GM12878 (cell line): ENCODE measurements around the gene CNTNAP2. TPM values are rescaled to one million over a fixed set of nuclear protein-coding genes. Genes with fewer than 3 reads are reported as not detected.

Experiments
- ATAC-seq: fragments of 200-7000 bp; cut with Tn5 transposase; 3 replicates; pipeline ENCODE4 v1.9.1; 2020; ENCODE audit warnings: mild to moderate bottlenecking, moderate library complexity
- BruUV-seq: library from RNA; stranded (reverse); fragments of 400-500 nt; replicated peaks from 2 replicates; lab custom pipeline; 2021; lab: Mats Ljungman, UMichigan
- CTCF ChIA-PET: fragments of 300-600 bp; sonication (Branson Sonifier 250); formaldehyde crosslinking; extraction: SDS; loops from one replicate; lab custom pipeline; 2021; ENCODE audit warnings: inconsistent platforms; lab: Yijun Ruan, JAX
- POLR2A ChIA-PET: fragments of 350-600 bp; formaldehyde crosslinking; extraction: SDS; loops from one replicate; lab custom pipeline; 2021; ENCODE audit warnings: inconsistent platforms; lab: Charles Lee
- RAD21 ChIA-PET: fragments of 300-600 bp; sonication (Branson Sonifier 250); formaldehyde crosslinking; loops from one replicate; lab custom pipeline; 2023; ENCODE audit warnings: antibody characterized with exemption; ENCODE audit not compliant: unreplicated experiment; lab: Charles Lee
- SMC1A ChIA-PET: fragments of 300-600 bp; sonication (Branson Sonifier 250); formaldehyde crosslinking; loops from one replicate; lab custom pipeline; 2023; ENCODE audit not compliant: unreplicated experiment, uncharacterized antibody; lab: Charles Lee
- DNase-seq: peaks from one replicate; pipeline ENCODE4 v3.0.0-alpha.2; 2011; ENCODE audit warnings: low read depth, low spot score
- FAIRE-seq: peaks from 3 replicates; lab custom pipeline; 2011; peaks lifted over from hg19 to GRCh38; lab: Jason Lieb, UNC
- H2AFZ ChIP-seq: 2 replicates; pipeline ENCODE4 v1.6.0; 2011; ENCODE audit warnings: low read depth, low read length, control low read depth; ENCODE audit not compliant: control insufficient read depth
- H3K27ac ChIP-seq: 2 replicates; pipeline ENCODE4 v1.5.1; 2011; ENCODE audit warnings: control low read depth; ENCODE audit not compliant: control insufficient read depth, insufficient read depth
- H3K27me3 ChIP-seq, 2 experiments: replicated peaks in 1 of 2; 2 replicates each; pipeline versions ENCODE4 v1.6.0 to v1.6.1; 2011; ENCODE audit warnings: low read length in 1 of 2; ENCODE audit not compliant: control insufficient read depth in 2 of 2, insufficient read depth in 2 of 2
- H3K36me3 ChIP-seq, 2 experiments: 2 replicates each; pipeline ENCODE4 v1.5.1; 2011; ENCODE audit warnings: low read length in 1 of 2; ENCODE audit not compliant: control insufficient read depth in 2 of 2, insufficient read depth in 2 of 2
- H3K4me1 ChIP-seq: 2 replicates; pipeline ENCODE4 v1.6.1; 2011; ENCODE audit warnings: mild to moderate bottlenecking, low read length, moderate library complexity, mixed read lengths; ENCODE audit not compliant: control insufficient read depth, insufficient read depth
- H3K4me2 ChIP-seq: 2 replicates; pipeline ENCODE4 v1.6.0; 2011; ENCODE audit warnings: control low read depth; ENCODE audit not compliant: control insufficient read depth, insufficient read depth
- H3K4me3 ChIP-seq: fragments of 200-600 bp; sonication (generic); 2 replicates; pipeline ENCODE4 v1.5.1; 2016
- H3K79me2 ChIP-seq: 2 replicates; pipeline ENCODE4 v1.6.0; 2011; ENCODE audit warnings: low read length; ENCODE audit not compliant: control insufficient read depth, insufficient read depth
- H3K9ac ChIP-seq: 2 replicates; pipeline ENCODE4 v1.8.0; 2011; ENCODE audit warnings: low read length, control low read depth, mixed read lengths; ENCODE audit not compliant: control insufficient read depth, insufficient read depth
- H3K9me3 ChIP-seq: replicated peaks from 3 replicates; pipeline ENCODE4 v1.5.1; 2011; ENCODE audit warnings: mild to moderate bottlenecking, low read length; ENCODE audit not compliant: control insufficient read depth, insufficient read depth
- H4K20me1 ChIP-seq: 2 replicates; pipeline ENCODE4 v1.6.0; 2011; ENCODE audit not compliant: control insufficient read depth, insufficient read depth
- ASH2L ChIP-seq: fragments of 300-600, 200-600 bp; sonication (generic); IDR thresholded peaks from 2 replicates; pipeline ENCODE4 v1.6.1; 2017; ENCODE audit warnings: low read depth, mild to moderate bottlenecking, borderline replicate concordance
- BACH1 ChIP-seq: fragments of 450-650 bp; IDR thresholded peaks from 2 replicates; pipeline ENCODE4 v1.6.1; 2017; ENCODE audit warnings: mild to moderate bottlenecking, borderline replicate concordance
- BCL3 ChIP-seq: IDR thresholded peaks from 2 replicates; pipeline ENCODE4 v1.6.1; 2011; ENCODE audit warnings: borderline replicate concordance, low read depth, mild to moderate bottlenecking, moderate library complexity, low read length; ENCODE audit not compliant: insufficient read depth, poor library complexity, severe bottlenecking
- BCLAF1 ChIP-seq: fragments of 450-650 bp; IDR thresholded peaks from 2 replicates; pipeline ENCODE4 v1.6.1; 2017; ENCODE audit warnings: antibody characterized with exemption, mild to moderate bottlenecking, moderate library complexity
- CBX5 ChIP-seq: sonication (generic); IDR thresholded peaks from 2 replicates; pipeline ENCODE4 v1.6.1; 2016; ENCODE audit warnings: low read depth, moderate library complexity, mild to moderate bottlenecking, inconsistent platforms
- CREB1 ChIP-seq: IDR thresholded peaks from 2 replicates; pipeline ENCODE4 v1.6.1; 2012; ENCODE audit warnings: low read depth, mild to moderate bottlenecking, inconsistent platforms
- IKZF1 ChIP-seq: fragments of 450-650 bp; conservative IDR thresholded peaks from 2 replicates; pipeline ENCODE4 v1.6.1; 2017; ENCODE audit warnings: antibody characterized with exemption, mild to moderate bottlenecking
- IRF4 ChIP-seq: IDR thresholded peaks from 2 replicates; pipeline ENCODE4 v1.6.1; 2011; ENCODE audit warnings: low read depth, low read length
- MXI1 ChIP-seq: fragments of 150-350 bp; IDR thresholded peaks from 2 replicates; pipeline ENCODE4 v1.6.1; 2011; ENCODE audit warnings: low read depth, mild to moderate bottlenecking, inconsistent platforms, low read length, improper control_type of control experiment
- MYC ChIP-seq: IDR thresholded peaks from 2 replicates; pipeline ENCODE4 v1.6.1; 2011; ENCODE audit warnings: mild to moderate bottlenecking, low read length, moderate library complexity, inconsistent platforms; ENCODE audit not compliant: insufficient read depth, insufficient replicate concordance, insufficient read length, severe bottlenecking
- PAX8 ChIP-seq: fragments of 450-650 bp; IDR thresholded peaks from 2 replicates; pipeline ENCODE4 v1.6.1; 2017; ENCODE audit warnings: mild to moderate bottlenecking, moderate library complexity
- RAD21 ChIP-seq: IDR thresholded peaks from 2 replicates; pipeline ENCODE4 v1.6.1; 2011; ENCODE audit warnings: mild to moderate bottlenecking, low read depth, low read length, moderate library complexity; ENCODE audit not compliant: insufficient read depth
- RELB ChIP-seq: fragments of 450-650 bp; IDR thresholded peaks from 2 replicates; pipeline ENCODE4 v1.6.1; 2017; ENCODE audit warnings: low read depth, mild to moderate bottlenecking, moderate library complexity
- SPI1 ChIP-seq: IDR thresholded peaks from 2 replicates; pipeline ENCODE4 v1.6.1; 2011; ENCODE audit warnings: low read depth, mild to moderate bottlenecking, low read length, moderate library complexity, borderline replicate concordance; ENCODE audit not compliant: insufficient read depth
- SUPT20H ChIP-seq: IDR thresholded peaks from 2 replicates; pipeline ENCODE4 v1.6.1; 2011; ENCODE audit warnings: low read depth, mild to moderate bottlenecking, low read length, moderate library complexity, borderline replicate concordance; ENCODE audit not compliant: control insufficient read depth
- TAF1 ChIP-seq: IDR thresholded peaks from 2 replicates; pipeline ENCODE4 v1.6.1; 2011; ENCODE audit warnings: mild to moderate bottlenecking, low read depth, low read length, borderline replicate concordance
- TCF3 ChIP-seq: IDR thresholded peaks from 2 replicates; pipeline ENCODE4 v1.6.1; 2012; ENCODE audit warnings: low read depth, mild to moderate bottlenecking, low read length, borderline replicate concordance; ENCODE audit not compliant: insufficient read depth
- ZNF217 ChIP-seq: fragments of 450-650 bp; IDR thresholded peaks from 2 replicates; pipeline ENCODE4 v1.6.1; 2017; ENCODE audit warnings: antibody characterized with exemption, mild to moderate bottlenecking
- ZNF24 ChIP-seq: fragments of 450-650 bp; IDR thresholded peaks from 2 replicates; pipeline ENCODE4 v1.6.1; 2017; ENCODE audit warnings: antibody characterized with exemption, mild to moderate bottlenecking
- WGBS: methylation state at CpG from one replicate; pipeline ENCODE4 v1.1.6; 2016; ENCODE audit warnings: low lambda C conversion rate; ENCODE audit not compliant: insufficient replicate concordance, insufficient coverage; ENCODE audit errors: missing lambda C conversion rate; 5-methylcytosine and 5-hydroxymethylcytosine counted together
- in situ Hi-C: fragments of 300-500 bp; cut with MboI; formaldehyde crosslinking; loops from 9 replicates; pipeline ENCODE4 v1.14.3; 2018; ENCODE audit warnings: mixed read lengths
- intact Hi-C: fragments of 100-400 bp; cut with micrococcal nuclease; formaldehyde crosslinking; loops from one replicate; pipeline ENCODE4 v1.14.2; 2022; ENCODE audit not compliant: unreplicated experiment
- polyA plus RNA-seq, 11 experiments: library from polyadenylated mRNA; depleted of rRNA in 4 of 11; unstranded in 6 of 11; stranded (reverse) in 5 of 11; fragments of >200 nt; fragmentation: Nextera tagmentation in 4 of 11; fragmentation: Illumina TruSeq in 1 of 11; extraction: Ambion mirVana in 4 of 11; extraction: Trizol in 1 of 11; gene quantifications; 1 replicate in 1 of 11; 2 replicates in 10 of 11; pipeline versions ENCODE4 v1.2.1 to v1.2.3, GENCODE V29; 2011 to 2016; ENCODE audit warnings: inconsistent platforms in 2 of 11, missing spikeins in 2 of 11, low read depth in 1 of 11
- total RNA-seq, 4 experiments: library from RNA; depleted of rRNA in 3 of 4; stranded (reverse); fragments of >200 nt in 3 of 4; fragmentation: Illumina TruSeq in 1 of 4; extraction: Trizol in 1 of 4; gene quantifications; 2 replicates each; pipeline versions ENCODE4 v1.2.1 to v1.2.3, GENCODE V29; 2013 to 2021

The CNTNAP2 gene
- total and polyA plus RNA-seq, 10 of the 15 experiments (the other 5 are each of a cell fraction or from before 2014, with no cell fraction given), result 0.03 to 0.08 (median 0.03) TPM; not detected in 7

GRCh38 chr7:147915781-147916180, 1799.2 kb downstream of the CNTNAP2 start:
- Histone ChIP-seq H3K79me2 (no peaks in the 10 kb centered on the region), H2AFZ (no peak overlapping the region), H3K9me3 (no peaks in the 10 kb centered on the region), H3K36me3 (no peaks in the 10 kb centered on the region), H3K4me3 (no peak overlapping the region), H4K20me1 (no peaks in the 10 kb centered on the region), H3K9ac (no peak overlapping the region), H3K4me2 (no peak overlapping the region), H3K27me3 (no peaks in the 10 kb centered on the region; a peak in 1 of 4 replicates), H3K4me1 (no peaks in the 10 kb centered on the region), H3K27ac (no peak overlapping the region)
- WGBS, result 11% methylated on average over 4 of the region's 4 CpGs
- no TSS peak for BruUV-seq
- ChIA-PET POLR2A (no interaction called here), RAD21 (no interaction called here), CTCF (no interaction called here), SMC1A (no interaction called here)
- ATAC-seq (no peak), DNase-seq (no peak), FAIRE-seq (no peak)
- intact Hi-C loops, result no loop called here
- in situ Hi-C loops, result no loop called here
- TF ChIP-seq IKZF1 (no peak), CBX5 (no peak), SPI1 (no peak), ASH2L (no peak), CREB1 (no peak), SUPT20H (no peak), BCLAF1 (no peak), TAF1 (no peak), MYC (no peak), ZNF217 (no peak), BACH1 (no peak), BCL3 (no peak), ZNF24 (no peak), MXI1 (no peak), IRF4 (no peak), PAX8 (no peak), RELB (no peak), TCF3 (no peak), RAD21 (no peak)
